Measurements from ENCODE around the gene TBC1D5.

DNA sequence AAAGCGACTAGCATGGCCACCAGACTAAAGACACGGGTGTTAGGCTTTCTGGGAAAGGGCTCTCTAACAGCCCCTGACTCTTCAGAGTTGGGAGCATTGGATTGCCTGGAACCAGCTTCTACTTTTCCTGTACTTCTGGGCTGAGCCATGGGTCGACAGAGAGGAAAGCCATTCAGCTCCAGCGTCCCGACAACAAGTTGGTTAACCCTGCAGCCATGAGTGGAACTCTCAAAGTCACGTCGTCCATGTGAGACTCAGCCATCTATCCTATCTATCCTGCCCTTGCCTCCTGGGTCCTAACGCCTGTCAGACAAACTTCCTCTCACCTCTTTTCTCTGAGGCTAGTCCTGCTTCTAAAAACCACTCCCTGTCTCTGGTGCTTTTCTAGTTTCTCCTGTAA lies 32.6 kb upstream of the TBC1D5 start:
- no peak for TF ChIP-seq CTCF (conservative IDR thresholded peaks at IDR 0.05; ENCODE audit: low read length)
- no peak for TF ChIP-seq EZH2phosphoT487 (IDR thresholded peaks at IDR 0.05; ENCODE audit: borderline replicate concordance)

All from Loucy (cell line).